ENCODE measurements around the gene CCR2.
"Not testable (repeated sequence)": the region's sequence is repeated elsewhere in the genome, so short reads cannot be mapped to it uniquely, and the experiment has no call there.

Gene CCR2

DNA sequence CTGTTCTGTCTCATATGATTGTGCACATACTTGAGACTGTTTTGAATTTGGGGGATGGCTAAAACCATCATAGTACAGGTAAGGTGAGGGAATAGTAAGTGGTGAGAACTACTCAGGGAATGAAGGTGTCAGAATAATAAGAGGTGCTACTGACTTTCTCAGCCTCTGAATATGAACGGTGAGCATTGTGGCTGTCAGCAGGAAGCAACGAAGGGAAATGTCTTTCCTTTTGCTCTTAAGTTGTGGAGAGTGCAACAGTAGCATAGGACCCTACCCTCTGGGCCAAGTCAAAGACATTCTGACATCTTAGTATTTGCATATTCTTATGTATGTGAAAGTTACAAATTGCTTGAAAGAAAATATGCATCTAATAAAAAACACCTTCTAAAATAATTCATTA lies 21.9 kb downstream of the CCR2 start:
- no peak overlapping the region for H3K27ac ChIP-seq
- TF ChIP-seq ZFX (IDR thresholded peaks at IDR 0.05; ENCODE audit: borderline replicate concordance) (no peak), CTCF (IDR thresholded peaks at IDR 0.05) (no peak)

GRCh38 chr3:46378426-46378942 lies 24.6 kb downstream of the CCR2 start:
- TF ChIP-seq CTCF (IDR thresholded peaks at IDR 0.05) (peak; percentile 83), ZFX (IDR thresholded peaks at IDR 0.05; ENCODE audit: borderline replicate concordance) (no peak)
- no peak overlapping the region for H3K27ac ChIP-seq

DNA sequence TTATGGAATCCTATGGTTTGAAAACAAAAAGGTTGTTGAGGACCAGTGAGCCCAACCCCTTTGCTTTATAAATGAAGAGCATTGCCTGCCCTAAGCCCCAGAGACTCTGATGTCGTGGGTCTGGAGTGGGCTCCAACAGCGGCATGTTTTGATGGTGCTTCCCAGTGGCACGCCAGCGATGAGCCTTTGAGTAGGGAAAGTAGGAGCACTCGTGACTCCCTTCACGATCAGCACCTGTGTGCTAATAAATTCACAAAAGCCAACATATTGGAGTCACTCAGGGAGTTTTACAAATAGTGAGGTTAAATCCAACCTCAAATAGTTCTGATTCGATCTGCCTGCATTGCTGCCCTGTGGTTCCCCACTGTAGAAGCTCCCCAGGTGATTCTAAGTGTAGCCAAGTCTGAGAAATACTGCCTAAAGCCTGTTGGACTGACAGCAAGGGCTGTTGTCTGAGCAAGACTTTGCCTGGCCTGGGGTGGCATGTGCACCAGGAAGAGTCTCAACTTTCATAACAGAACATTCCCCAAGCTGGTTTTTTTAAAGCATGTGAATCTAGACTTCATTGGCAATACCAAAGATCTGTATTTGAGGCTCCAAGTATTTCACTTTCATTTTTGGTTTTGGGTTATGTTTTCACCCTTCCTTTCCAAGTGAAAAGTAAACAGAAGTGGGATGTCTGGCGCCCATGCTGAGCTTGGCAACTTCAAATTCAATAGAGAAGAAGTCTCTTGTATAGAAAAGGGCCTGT lies 26.7 kb downstream of the CCR2 start:
- no peak overlapping the region for H3K27ac ChIP-seq
- TF ChIP-seq ZFX (IDR thresholded peaks at IDR 0.05; ENCODE audit: borderline replicate concordance) (no peak), CTCF (IDR thresholded peaks at IDR 0.05) (no peak)

DNA sequence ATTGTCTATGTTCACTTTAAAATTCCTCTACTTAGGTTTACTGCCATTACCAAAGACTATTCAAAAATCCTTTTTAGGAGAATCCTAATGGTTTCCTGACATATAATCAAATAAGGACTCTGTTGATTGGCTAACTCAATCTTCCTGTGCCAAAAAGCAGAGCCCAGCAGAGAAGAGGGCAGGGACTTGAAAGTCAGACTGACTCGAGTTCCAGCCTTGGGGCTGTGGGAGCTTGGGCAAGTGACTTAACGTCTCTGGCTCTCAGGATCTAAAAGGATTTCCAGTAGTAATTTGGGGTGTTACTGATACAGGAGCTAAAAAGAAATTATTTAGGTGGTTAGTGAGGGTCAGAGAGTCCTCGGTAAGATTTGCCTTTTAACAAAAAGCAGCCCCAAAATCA lies 27.7 kb downstream of the CCR2 start:
- TF ChIP-seq CTCF (IDR thresholded peaks at IDR 0.05), result no peak
- TF ChIP-seq ZFX (IDR thresholded peaks at IDR 0.05; ENCODE audit: borderline replicate concordance), result no peak
- H3K27ac ChIP-seq, result no peak overlapping the region

DNA sequence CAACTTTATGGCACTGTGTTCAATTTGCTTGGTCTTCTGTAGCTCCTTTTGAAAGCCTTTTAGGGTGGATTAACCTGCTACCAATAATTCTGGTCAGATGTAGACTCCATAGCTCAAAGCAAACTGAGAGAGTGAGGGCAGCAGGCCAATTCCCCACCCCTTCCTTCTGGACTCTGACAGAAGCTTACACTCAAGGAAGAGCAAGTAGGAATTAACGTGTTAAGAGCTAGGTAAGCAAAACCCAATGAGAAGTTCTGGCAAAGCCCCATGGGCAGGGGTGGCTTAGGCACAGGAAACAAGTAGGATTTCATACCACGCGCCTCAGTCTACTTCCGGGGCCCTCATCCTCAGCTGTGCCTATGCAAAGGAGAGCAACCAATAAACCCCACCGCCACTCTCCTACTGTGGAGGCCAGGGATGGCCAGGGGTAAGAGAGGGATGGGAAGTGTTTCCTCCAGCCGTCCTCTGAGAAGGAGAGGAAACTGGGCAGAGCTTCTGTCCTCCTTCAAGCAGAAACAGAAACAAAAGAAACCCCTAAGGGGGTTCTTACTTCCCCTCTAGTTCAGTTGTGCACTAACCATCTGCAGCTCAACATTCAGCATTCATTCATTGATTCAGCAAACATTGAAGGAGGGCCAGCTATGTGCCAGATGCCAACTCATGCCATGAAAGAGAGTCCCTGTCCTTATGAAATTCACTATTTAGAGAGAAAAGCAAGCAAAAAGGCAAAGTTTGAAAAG lies 29.5 kb downstream of the CCR2 start:
- no peak overlapping the region for H3K27ac ChIP-seq
- TF ChIP-seq ZFX (IDR thresholded peaks at IDR 0.05; ENCODE audit: borderline replicate concordance) (no peak), CTCF (IDR thresholded peaks at IDR 0.05) (no peak)

- no peak overlapping the region for H3K27ac ChIP-seq
- TF ChIP-seq ZFX (IDR thresholded peaks at IDR 0.05; ENCODE audit: borderline replicate concordance), result no peak
- no peak for TF ChIP-seq CTCF (IDR thresholded peaks at IDR 0.05)
These were observed 30.0 kb downstream of the CCR2 start for GRCh38 chr3:46383951-46384330.

- no peak overlapping the region for H3K27ac ChIP-seq
- no peak for TF ChIP-seq CTCF (IDR thresholded peaks at IDR 0.05)
These were observed 32.3 kb downstream of the CCR2 start for GRCh38 chr3:46386205-46386604.

DNA sequence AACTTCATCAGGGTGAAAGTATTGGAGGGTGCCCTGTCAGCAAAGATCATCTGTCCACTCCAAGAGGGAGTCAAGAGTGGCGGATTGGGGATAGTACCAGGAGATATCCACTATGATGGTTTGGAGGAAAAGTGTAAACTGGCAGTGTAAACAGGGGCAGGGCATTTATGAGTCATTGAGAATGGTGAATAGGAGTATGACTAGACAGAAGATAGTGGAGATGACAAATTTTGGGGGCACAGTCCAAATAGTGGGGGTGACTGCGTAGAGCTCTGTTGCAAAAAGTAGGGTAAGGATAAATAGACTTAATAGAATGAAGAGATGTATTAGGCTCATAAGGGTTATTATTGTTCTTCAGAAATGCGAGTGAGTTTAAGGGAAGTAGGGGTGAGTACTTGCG lies 34.9 kb downstream of the CCR2 start:
- H3K27ac ChIP-seq, result not testable (repeated sequence)
